GM18868 (cell line): ENCODE data around the gene MATN4.

Experiments
- ATAC-seq: cut with Tn5 transposase; IDR thresholded peaks from one replicate; pipeline ENCODE4 v1.9.1; 2021; ENCODE audit warnings: mild to moderate bottlenecking, moderate library complexity; ENCODE audit not compliant: unreplicated experiment

The MATN4 gene

GRCh38 chr20:45317826-45318225 is 9.7 kb upstream of the MATN4 start:
- ATAC-seq: no peak

- no peak for ATAC-seq
Observed at GRCh38 chr20:45316150-45317080, 8.3 kb upstream of the MATN4 start.

DNA sequence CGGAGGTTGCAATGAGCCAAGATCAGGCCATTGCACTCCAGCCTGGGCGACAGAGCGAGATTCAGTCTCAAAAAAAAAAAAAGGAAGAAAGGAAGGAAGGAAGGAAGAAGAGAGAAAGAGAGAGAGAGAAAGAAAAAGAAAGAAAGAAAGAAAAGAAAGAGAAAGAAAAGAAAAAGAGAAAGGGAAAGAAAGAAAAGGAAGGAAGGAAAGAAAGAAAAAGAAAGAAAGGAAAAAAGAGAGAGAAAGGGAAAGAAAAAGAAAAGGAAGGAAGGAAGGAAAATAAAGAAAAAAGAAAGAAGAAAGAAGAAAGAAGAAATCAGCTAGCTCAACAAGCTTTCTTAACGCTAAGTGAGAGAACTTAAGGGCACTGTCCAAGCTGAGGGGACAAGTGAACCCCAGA is 7.6 kb upstream of the MATN4 start:
- no peak for ATAC-seq

- no peak for ATAC-seq
Observed at GRCh38 chr20:45313943-45314342, 5.8 kb upstream of the MATN4 start.

DNA sequence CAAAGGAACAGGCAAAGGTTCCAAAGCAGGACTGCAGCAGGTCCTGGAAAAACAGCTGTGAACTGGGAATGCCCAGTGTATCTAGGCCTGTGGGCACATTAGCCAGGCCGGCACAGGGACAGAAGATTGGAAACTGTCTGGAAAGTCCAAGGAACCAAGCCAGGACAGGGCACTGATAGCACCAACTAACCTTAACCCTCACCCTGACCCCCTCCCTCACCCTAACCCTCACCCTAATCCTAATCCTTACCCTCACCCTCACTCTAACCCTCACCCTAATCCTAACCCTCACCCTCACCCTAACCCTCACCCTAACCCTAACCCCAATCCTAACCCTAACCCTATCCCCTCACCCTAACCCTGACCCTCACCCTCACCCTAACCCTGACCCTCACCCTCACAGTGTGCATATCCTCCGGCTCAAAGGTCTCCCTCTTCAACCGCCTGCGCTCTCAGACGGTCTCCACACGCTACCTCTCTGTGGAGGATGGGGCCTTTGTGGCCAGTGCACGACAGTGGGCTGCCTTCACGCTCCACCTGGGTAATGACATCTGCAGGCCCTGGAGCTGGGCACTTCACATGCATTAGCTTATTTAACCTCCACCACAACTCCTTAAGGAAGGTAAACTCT is 5.1 kb upstream of the MATN4 start:
- ATAC-seq: no peak

- no peak for ATAC-seq
Observed at GRCh38 chr20:45312241-45312640, 4.1 kb upstream of the MATN4 start.

GRCh38 chr20:45311589-45312211 is 3.6 kb upstream of the MATN4 start:
- ATAC-seq: peak; percentile 63

DNA sequence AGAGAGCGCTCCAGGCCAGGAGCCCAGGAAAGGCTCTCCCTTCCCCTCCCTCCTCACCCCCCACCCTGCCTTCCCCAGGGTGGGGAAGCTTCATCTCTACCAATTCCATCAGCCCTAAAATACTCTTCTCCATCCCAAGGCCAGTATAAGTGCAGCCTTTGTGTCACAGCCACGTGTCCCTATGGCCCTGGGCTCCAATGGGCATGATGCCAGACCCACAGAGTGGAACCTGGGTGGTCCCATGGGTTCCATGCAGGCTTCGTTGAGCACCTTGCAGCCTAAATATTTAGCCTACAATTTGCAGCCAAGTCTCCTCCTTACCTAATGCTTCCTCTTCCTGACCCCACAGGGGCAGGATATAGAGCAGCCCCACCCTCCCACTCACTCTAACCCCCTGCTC is 976 bp upstream of the MATN4 start:
- no peak for ATAC-seq

DNA sequence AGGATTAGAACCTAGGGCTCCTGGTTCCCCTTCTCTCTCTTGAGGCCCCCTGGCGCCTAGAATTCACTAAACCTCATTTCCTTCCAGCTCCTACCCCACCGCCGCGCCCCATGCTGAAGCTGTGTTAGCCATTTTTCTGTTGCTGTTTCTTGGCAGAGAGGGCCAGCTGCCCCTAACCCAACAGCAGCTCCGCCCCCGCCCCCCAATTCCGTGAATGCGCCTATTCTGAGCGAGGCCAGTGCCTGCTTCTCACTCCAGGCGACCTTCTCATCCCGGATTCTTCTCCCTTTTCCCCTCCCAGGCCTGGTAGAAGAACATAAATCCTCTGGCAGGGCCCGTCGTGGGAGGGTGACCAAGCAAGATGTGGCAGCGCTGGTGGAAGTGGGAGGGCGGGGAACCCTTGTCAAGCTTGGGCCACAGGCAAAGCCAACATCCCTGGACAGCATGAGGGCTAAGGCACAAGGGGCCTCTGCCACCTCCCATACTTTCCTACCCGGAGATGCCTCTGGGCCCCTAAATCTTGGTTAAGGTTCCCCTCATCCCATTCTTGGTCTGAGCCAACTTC is 941 bp downstream of the MATN4 start:
- no peak for ATAC-seq

DNA sequence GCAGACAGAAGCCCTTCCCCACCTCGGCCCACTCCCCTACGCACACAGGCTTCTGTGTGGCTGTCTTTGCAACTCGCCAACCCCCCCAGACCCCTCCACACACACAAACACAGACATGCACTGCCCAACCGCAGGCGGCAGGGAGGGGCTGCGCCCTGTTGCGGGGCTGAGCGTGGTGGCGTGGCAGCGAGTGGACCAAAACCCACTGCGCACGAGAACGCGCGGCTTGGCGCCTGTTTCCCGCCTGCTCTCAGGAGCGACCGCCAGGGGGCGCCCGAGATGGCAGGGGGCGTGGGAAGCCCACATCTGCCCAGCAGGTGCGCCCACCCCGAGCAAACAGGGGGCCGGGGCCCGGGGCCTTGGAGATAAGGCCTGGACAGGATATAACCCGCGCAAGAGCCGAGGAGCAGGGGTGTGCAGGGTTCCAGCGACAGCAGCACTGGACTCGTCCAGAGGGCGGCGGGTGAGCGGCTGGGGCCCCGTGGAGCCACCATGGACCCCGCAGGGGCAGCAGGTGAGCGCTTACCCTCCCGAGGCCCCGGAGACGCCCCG is 1.6 kb downstream of the MATN4 start, which contains the start of gene RBPJL:
RBPJL (plus strand) TSS at position 410 of the 552 bp plus-strand sequence; CDS start at position 493, 83 bp downstream.
- no peak for ATAC-seq

DNA sequence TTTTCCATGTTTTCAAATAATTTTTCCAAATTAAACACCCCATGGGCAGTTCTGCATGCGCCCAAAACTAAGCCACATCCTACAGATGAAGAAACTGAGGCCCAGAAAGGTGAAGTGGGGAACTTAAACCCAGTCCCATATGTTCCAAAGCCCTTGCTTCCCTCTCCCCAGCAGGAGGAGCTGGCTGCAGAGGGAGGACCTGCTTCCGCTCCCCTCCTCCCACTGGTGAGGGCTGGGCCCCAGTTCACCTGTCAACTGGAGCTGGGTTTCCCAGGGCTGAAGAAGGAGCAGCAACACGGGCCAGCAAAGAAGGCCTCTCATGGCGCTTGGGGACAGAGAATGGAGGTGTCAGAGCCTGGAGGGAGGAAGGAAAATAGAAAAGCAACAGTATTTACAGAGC is 2.8 kb downstream of the MATN4 start:
- ATAC-seq: no peak

GRCh38 chr20:45304464-45304999 is 3.6 kb downstream of the MATN4 start:
- ATAC-seq: no peak

DNA sequence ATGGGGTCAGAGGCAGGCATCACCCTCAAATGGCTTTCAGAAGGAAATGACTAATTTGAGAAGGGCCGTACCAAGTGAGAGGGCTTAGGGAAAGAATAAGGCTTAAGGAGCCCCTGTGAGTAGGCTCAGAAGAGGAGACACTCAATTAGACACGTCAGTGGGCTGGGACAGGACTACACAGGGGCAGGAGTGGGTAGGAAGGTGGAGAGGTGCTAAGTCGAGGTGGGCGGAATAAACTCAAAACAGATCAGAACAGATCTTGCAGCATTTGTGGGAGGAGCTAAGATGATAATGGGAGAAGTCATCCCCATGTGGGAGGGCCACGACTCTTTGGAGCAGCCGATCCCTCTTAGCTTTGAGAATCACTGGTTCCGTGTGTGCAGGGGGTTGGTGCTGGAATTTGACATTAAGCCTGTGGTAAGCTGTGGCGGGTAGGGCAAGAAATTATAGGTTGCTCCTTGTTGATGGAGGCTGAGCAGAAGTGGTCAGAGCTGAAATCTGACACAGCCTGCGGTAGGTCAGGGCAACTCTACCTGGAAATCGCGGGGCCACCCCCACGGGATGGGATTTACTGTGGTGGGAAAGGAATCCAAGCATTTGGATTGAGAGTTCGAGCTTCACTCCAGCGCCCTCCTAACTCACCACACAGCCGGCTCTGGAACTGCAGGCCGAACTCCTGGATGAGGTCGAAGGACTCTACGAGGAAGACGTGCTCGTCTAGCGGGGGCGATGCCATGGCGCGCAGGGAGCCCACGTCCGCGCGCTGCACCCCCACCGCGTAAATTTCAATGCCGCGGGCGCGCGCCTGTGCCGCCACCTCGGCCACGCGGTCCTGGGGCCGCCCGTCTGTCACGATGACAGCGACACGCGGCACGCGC is 4.3 kb downstream of the MATN4 start:
- no peak for ATAC-seq

DNA sequence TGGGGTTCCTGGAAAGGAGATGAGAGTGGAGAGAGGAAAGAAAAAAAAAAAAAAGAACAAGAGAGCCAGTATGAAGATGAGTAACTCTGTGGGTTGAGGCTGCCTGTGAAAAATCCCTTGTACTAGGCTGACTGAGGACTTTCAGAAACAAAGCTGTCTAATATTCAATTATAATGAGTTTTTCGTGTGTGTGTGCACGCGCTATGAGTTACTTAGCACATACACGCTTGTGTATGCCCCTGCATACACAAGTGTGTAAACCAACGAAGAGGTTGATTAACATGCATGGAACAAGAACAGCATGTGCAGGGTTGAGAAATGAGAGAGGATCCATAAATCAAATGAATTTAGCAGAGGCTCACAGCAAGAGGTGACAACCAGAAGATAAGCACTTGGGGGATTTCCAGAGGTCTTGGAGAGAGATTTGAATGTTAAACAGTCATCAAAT is 6.3 kb downstream of the MATN4 start:
- no peak for ATAC-seq

DNA sequence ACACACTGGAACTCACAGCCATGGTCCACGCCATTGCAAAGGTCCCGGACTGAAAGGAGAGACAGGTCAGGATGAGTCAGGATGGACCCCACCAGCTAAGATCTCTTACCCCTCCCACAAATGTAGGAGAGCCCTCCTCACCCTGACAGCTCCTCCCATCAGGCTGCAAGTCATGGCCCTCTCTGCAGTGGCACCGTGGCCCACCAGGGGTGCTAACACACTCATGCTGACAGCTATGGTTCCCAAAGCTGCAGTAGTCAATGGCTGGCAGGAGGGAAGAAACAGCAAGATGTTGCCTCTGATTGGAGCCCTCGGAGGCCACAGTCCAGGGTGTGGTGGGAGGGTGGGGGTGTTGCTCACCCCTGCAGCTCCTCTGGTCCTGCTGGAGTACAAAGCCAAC is 7.1 kb downstream of the MATN4 start:
- peak; percentile 63 for ATAC-seq

- ATAC-seq: no peak
Observed at GRCh38 chr20:45299786-45300185, 8.3 kb downstream of the MATN4 start.

DNA sequence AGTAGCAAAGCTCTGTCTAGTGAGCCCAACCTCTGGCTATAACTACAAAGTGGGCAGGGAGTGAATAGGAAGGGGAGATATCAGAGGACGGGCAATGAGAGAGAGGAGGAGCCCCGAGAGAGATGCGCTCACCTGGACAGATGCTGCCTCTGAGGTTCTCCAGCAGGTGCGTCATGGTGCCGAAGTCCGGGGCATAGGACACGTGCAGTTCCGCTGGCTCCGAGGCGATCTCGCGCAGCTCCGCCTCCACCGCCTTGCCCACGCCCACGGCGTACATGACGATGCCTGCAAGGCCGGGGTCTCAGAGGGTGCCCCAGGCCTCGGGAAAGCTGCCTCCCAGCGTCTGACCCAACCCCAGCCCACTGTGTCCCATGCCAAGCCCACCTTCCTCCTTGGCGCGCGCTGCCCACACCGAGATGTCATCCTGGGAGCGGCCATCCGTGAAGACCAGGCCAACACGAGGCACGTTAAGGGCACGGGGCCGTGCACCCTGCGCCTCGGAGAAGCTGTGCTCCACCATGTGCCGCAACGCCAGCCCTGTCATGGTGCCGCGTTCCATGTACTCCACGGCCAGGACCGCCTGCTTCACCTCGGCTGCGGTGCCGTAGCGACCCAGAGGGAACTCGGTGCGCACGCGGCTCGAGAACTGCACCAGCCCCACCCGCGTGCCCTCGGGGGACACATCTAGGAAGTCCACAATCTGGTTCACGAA is 10.2 kb downstream of the MATN4 start:
- ATAC-seq: no peak

GRCh38 chr20:45294659-45295058 is 13.4 kb downstream of the MATN4 start:
- ATAC-seq: no peak

- no peak for ATAC-seq
Observed at GRCh38 chr20:45294003-45294368, 14.1 kb downstream of the MATN4 start.
